ENCODE results near the gene COL20A1. TPM values are rescaled to one million over a fixed set of nuclear protein-coding genes. Genes with fewer than 3 reads are reported as not detected.

Gene COL20A1
- total and polyA plus RNA-seq, 2 of the 13 experiments (the other 11 are each of a cell fraction or from before 2014, with no cell fraction given): not detected

DNA sequence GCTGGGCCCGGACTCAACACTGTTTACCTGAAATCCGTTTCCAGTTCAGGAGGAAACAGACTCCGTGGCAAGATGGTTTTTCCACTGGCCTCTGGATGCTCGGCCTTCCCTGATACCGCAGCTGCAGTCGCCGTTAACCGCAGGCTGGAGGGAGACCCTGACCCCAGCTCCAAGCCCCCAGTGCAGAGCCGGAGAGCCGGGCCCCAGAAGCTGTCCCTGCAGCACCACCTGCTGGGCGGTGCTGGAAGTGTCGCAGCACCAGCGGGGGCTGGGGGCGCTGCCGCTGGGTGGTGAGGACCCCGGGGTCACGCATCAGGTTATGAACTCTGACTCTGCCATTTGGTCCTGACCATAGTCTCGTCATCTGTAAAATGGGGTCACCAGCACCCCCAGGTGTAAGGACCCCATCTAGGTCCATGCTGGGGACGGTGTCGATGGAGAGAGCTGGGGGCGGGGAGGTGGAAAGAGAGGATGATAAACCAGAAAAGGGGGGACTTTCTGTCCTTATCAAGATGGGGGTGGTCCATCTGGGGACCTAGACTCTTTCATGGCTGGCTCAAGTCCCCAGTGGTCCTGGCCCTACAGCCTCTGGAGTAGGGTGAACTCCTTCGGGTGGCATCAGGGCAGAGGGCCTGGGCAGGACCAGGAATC lies 88.9 kb downstream of the COL20A1 start (continued):
- TF ChIP-seq, protein P1, sequence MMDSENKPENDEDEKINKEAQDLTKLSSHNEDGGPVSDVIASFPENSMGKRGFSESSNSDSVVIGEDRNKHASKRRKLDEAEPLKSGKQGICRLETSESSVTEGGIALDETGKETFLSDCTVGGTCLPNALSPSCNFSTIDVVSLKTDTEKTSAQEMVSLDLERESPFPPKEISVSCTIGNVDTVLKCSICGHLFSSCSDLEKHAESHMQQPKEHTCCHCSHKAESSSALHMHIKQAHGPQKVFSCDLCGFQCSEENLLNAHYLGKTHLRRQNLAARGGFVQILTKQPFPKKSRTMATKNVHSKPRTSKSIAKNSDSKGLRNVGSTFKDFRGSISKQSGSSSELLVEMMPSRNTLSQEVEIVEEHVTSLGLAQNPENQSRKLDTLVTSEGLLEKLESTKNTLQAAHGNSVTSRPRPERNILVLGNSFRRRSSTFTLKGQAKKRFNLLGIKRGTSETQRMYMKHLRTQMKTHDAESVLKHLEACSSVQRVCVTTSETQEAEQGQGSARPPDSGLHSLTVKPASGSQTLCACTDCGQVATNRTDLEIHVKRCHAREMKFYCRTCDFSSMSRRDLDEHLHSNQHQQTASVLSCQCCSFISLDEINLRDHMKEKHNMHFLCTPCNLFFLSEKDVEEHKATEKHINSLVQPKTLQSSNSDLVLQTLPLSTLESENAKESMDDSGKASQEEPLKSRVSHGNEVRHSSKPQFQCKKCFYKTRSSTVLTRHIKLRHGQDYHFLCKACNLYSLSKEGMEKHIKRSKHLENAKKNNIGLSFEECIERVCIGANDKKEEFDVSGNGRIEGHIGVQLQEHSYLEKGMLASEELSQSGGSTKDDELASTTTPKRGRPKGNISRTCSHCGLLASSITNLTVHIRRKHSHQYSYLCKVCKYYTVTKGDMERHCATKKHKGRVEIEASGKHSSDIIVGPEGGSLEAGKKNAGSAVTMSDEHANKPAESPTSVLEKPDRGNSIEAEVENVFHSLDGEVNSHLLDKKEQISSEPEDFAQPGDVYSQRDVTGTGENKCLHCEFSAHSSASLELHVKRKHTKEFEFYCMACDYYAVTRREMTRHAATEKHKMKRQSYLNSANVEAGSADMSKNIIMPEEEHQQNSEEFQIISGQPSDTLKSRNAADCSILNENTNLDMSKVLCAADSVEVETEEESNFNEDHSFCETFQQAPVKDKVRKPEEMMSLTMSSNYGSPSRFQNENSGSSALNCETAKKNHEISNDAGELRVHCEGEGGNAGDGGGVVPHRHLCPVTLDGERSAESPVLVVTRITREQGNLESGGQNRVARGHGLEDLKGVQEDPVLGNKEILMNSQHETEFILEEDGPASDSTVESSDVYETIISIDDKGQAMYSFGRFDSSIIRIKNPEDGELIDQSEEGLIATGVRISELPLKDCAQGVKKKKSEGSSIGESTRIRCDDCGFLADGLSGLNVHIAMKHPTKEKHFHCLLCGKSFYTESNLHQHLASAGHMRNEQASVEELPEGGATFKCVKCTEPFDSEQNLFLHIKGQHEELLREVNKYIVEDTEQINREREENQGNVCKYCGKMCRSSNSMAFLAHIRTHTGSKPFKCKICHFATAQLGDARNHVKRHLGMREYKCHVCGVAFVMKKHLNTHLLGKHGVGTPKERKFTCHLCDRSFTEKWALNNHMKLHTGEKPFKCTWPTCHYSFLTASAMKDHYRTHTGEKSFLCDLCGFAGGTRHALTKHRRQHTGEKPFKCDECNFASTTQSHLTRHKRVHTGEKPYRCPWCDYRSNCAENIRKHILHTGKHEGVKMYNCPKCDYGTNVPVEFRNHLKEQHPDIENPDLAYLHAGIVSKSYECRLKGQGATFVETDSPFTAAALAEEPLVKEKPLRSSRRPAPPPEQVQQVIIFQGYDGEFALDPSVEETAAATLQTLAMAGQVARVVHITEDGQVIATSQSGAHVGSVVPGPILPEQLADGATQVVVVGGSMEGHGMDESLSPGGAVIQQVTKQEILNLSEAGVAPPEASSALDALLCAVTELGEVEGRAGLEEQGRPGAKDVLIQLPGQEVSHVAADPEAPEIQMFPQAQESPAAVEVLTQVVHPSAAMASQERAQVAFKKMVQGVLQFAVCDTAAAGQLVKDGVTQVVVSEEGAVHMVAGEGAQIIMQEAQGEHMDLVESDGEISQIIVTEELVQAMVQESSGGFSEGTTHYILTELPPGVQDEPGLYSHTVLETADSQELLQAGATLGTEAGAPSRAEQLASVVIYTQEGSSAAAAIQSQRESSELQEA (CRISPR knock-in tag; IDR thresholded peaks at IDR 0.05; ENCODE audit: not compliant biosample characterization): no peak
- TF ChIP-seq ZNF574 (CRISPR knock-in tag; IDR thresholded peaks at IDR 0.05) (peak; percentile 59; the same call in 1 of the 2 replicates), NFAT5 (CRISPR knock-in tag; IDR thresholded peaks at IDR 0.05) (0 out of 2 replicates have a peak, but pooled peaks have one; percentile 65), ETV6 (CRISPR knock-in tag; conservative IDR thresholded peaks at IDR 0.05) (no peak), STAT5B (CRISPR knock-in tag; IDR thresholded peaks at IDR 0.05) (0 out of 2 replicates have a peak, but pooled peaks have one; percentile 10), TBL1XR1 (IDR thresholded peaks at IDR 0.05; ENCODE audit: borderline replicate concordance, low read length, partially characterized antibody) (peak; percentile 15), STAG1 (CRISPR knock-in tag; IDR thresholded peaks at IDR 0.05) (peak; percentile 99), ZNF572 (CRISPR knock-in tag; IDR thresholded peaks at IDR 0.05) (no peak)
- TF ChIP-seq, protein P2, sequence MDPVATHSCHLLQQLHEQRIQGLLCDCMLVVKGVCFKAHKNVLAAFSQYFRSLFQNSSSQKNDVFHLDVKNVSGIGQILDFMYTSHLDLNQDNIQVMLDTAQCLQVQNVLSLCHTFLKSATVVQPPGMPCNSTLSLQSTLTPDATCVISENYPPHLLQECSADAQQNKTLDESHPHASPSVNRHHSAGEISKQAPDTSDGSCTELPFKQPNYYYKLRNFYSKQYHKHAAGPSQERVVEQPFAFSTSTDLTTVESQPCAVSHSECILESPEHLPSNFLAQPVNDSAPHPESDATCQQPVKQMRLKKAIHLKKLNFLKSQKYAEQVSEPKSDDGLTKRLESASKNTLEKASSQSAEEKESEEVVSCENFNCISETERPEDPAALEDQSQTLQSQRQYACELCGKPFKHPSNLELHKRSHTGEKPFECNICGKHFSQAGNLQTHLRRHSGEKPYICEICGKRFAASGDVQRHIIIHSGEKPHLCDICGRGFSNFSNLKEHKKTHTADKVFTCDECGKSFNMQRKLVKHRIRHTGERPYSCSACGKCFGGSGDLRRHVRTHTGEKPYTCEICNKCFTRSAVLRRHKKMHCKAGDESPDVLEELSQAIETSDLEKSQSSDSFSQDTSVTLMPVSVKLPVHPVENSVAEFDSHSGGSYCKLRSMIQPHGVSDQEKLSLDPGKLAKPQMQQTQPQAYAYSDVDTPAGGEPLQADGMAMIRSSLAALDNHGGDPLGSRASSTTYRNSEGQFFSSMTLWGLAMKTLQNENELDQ (CRISPR knock-in tag; IDR thresholded peaks at IDR 0.05; ENCODE audit: borderline replicate concordance): 0 out of 2 replicates have a peak, but pooled peaks have one; percentile 18
